ENCODE results near the gene ZKSCAN1. TPM values are rescaled to one million over a fixed set of nuclear protein-coding genes. Genes with fewer than 3 reads are reported as not detected.
"Not testable (repeated sequence)": the region's sequence is repeated elsewhere in the genome, so short reads cannot be mapped to it uniquely, and the experiment has no call there.

The ZKSCAN1 gene
- 10 to 100 TPM; 35.0 to 65.2 (median 50.4) TPM for total RNA-seq

DNA sequence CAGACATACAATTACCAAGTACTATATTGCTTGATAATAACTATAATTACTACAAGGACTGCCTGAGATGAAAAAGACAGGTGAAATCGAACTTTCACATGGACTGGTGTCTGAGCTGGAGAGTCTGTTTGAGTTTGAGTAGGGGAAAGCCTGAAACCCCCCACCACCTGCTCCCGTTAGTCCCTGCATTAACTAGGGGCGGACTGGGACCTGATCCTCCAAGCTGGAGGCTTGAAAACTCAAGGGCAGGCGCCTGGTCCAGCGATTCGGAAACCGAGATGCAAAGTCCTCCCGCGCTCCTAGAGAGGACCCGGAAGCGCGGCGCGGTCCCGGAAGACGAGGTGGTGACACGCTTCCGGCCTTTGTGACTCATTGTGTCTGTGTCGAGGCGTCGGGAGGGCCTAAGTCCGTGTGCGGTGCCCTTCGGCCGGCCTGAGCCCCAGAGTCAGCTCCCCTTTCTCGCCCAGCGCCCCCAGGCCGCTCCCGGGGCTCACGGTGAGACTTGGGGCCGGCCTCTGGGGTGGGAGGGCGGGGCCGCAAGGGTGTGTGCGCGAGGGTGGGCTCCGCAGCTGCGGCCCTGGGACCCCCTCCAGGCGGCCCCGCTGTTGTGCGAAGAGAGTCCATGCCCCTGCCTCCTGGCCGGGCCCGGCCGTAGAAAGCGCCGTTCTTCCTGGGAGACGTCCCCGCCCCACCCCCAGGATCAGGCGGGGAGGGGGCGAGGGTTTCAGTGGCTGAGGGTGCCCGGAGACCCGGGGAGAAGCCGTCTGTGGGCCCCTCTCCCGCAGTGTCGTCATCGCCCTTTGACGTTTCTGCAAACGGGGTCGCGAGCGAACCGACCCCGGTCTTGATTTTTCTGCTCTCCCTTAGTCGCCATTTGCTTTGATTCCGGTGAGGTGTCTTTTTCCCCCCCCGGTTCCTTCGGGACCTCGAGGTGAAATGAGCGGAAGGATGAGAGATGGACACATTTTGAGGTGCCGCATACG is at the start of gene ZKSCAN1:
ZKSCAN1 (plus strand) TSS at position 365 of the 983 bp plus-strand sequence. CDS start 7,911 bp downstream, outside the sequence.
- DNase-seq (ENCODE audit: low spot score in 2 of 2) = peak; percentile 82 to 97
- WGBS, 2 donors = 1 to 3% methylated on average over 19 to 64 of the region's 70 CpGs
- peak in 1 of 2 donors; percentile 61 for TF ChIP-seq POLR2A (IDR thresholded peaks at IDR 0.05)
- TF ChIP-seq, protein P1, sequence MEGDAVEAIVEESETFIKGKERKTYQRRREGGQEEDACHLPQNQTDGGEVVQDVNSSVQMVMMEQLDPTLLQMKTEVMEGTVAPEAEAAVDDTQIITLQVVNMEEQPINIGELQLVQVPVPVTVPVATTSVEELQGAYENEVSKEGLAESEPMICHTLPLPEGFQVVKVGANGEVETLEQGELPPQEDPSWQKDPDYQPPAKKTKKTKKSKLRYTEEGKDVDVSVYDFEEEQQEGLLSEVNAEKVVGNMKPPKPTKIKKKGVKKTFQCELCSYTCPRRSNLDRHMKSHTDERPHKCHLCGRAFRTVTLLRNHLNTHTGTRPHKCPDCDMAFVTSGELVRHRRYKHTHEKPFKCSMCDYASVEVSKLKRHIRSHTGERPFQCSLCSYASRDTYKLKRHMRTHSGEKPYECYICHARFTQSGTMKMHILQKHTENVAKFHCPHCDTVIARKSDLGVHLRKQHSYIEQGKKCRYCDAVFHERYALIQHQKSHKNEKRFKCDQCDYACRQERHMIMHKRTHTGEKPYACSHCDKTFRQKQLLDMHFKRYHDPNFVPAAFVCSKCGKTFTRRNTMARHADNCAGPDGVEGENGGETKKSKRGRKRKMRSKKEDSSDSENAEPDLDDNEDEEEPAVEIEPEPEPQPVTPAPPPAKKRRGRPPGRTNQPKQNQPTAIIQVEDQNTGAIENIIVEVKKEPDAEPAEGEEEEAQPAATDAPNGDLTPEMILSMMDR (IDR thresholded peaks at IDR 0.05) = no peak
- H3K4me3 ChIP-seq (ENCODE audit: low read depth, poor library complexity, severe bottlenecking) = peak within 1 kb of the TSS; percentile 96
- intact Hi-C loops (cut with DNase I; ENCODE audit: low total_unique reads) = no loop called here

DNA sequence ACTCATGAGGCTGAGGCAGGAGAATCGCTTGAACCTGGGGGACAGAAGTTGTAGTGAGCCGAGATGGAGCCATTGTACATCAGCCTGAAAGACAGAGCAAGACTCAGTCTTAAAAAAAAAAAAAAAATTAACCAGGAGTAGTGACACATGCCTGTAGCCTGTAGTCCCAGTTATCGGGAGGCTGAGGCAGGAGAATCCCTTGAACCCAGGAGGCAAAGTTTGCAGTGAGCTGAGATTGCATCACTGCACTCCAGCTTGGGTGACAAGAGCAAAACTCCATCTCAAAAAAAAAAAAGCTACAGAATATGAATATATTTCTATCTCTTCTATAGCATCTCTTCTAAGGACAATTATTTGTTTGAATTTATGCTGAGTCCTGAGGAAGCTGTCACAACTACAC is 46.1 kb upstream of the ZKSCAN1 start:
- intact Hi-C loops (cut with DNase I; ENCODE audit: low total_unique reads) = no loop called here
- TF ChIP-seq, protein P1 (IDR thresholded peaks at IDR 0.05) = no peak
- no peak for TF ChIP-seq POLR2A (IDR thresholded peaks at IDR 0.05)
- no peak overlapping the region for H3K4me3 ChIP-seq (ENCODE audit: low read depth, poor library complexity, severe bottlenecking)
- WGBS, 2 donors = 87 to 88% methylated on average over 3 of the region's 3 CpGs
- DNase-seq (ENCODE audit: low spot score in 2 of 2) = no peak

DNA sequence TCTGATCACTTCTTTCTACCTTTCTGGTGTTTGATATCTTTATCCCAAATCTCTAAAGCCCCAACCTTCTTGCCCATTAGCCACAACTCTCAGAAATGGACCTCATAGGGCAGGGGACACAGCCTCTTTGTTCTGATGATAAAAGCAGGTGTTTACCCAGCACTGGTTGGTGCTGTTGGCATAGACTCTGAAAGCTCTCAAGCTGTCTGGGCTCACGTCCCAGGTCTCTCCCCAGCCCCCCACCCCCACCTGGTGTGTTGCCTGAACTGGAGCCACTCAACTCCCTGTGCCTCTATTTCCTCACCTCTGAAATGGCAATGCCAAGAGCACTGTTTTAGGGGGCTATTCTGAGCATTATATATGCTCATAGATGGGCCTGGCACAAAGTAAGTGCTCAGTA is 45.6 kb upstream of the ZKSCAN1 start:
- intact Hi-C loops (cut with DNase I; ENCODE audit: low total_unique reads); H3K4me3 ChIP-seq (ENCODE audit: low read depth, poor library complexity, severe bottlenecking): not testable (repeated sequence)
- DNase-seq (ENCODE audit: low spot score in 2 of 2) = peak in 1 of 2 donors; percentile 46
- 0 to 10% methylated on average over 1 of the region's 1 CpG for WGBS, 2 donors

DNA sequence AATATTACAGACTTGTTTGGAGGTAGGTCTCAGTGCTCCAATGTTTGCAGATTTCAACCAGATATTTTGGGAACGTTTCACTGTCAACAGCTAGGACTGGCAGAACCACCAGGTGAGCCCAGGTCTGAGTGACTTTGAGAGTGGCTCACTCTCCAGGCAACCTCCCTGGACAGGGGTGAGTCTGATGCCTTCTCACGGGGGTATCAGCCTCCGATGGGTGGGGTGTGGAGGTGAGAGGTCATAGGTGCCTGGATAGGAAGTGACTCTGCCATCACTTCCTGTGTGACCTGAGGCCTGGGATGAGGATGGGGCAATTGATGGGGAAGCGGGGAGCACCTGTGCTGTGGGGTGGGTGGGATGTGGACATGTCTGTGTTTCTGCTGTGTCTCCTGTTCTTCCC is 44.2 kb upstream of the ZKSCAN1 start:
- no peak overlapping the region for H3K4me3 ChIP-seq (ENCODE audit: low read depth, poor library complexity, severe bottlenecking)
- WGBS, 2 donors = 71 to 78% methylated on average over 4 of the region's 4 CpGs
- peak in 1 of 2 donors; percentile 64 for DNase-seq (ENCODE audit: low spot score in 2 of 2)
- TF ChIP-seq POLR2A (IDR thresholded peaks at IDR 0.05) = no peak
- TF ChIP-seq, protein P1 (IDR thresholded peaks at IDR 0.05) = no peak
- intact Hi-C loops (cut with DNase I; ENCODE audit: low total_unique reads) = no loop called here

DNA sequence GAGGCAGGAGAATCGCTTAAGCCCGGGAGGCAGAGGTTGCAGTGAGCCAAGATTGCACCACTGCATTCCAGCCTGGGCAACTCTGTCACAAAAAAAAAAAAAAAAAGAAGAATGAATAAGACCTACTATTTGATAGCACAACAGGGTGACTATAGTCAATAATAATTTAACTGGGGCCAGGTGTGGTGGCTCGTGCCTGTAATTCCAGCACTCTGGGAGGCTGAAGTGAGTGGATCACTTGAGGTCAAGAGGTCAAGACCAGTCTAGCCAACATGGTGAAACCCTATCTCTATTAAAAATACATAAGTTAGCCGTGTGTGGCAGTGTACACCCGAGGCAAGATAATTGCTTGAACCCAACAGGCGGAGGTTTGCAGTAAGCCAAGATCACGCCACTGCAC is 41.6 kb upstream of the ZKSCAN1 start:
- WGBS, 2 donors = 63 to 66% methylated on average over 7 of the region's 7 CpGs
- intact Hi-C loops (cut with DNase I; ENCODE audit: low total_unique reads); H3K4me3 ChIP-seq (ENCODE audit: low read depth, poor library complexity, severe bottlenecking): not testable (repeated sequence)
- DNase-seq (ENCODE audit: low spot score in 2 of 2) = peak in 1 of 2 donors; percentile 49

DNA sequence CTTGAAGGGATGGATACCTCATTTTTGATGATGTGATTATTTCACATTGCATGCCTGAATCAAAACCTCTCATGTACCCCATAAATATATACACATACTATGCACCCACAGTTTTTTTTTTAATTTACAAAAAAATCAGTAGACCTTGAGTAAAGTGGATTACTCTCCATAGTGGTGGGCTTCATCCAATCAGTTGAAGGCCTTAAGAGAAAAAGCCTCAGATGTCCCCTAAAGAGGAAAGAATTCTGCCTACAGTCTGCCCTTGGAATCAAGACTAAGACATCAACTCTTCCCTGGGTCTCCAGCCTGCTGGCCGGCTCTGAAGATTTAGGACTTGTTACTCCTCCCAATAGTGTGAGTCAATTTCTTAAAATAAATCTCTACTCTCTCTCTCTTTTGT is 40.7 kb upstream of the ZKSCAN1 start:
- TF ChIP-seq, protein P1 (IDR thresholded peaks at IDR 0.05) = no peak
- TF ChIP-seq POLR2A (IDR thresholded peaks at IDR 0.05) = no peak
- H3K4me3 ChIP-seq (ENCODE audit: low read depth, poor library complexity, severe bottlenecking) = no peak overlapping the region
- WGBS, 2 donors = 23 to 24% methylated on average over 1 of the region's 1 CpG
- intact Hi-C loops (cut with DNase I; ENCODE audit: low total_unique reads) = no loop called here
- no peak for DNase-seq (ENCODE audit: low spot score in 2 of 2)
